Measurements from ENCODE around the gene PGP.

The PGP gene

GRCh38 chr16:2252806-2253148 is 38.1 kb upstream of the PGP start:
- ChIA-PET POLR2A (interaction anchor here (0.6 to 3.6 kb wide), 7 partner anchors 10 to 105 kb away, joined by 3 to 24 read pairs (median 13); partner anchors contain the start of genes E4F1, MLST8, PGP and RNPS1), CTCF (interaction anchor here (0.6 to 1.8 kb wide), 5 partner anchors 8 to 174 kb away, joined by 3 to 5 read pairs (median 5); no protein-coding TSS in a partner anchor)
- no peak for TF ChIP-seq HDGF (IDR thresholded peaks at IDR 0.05; ENCODE audit: borderline replicate concordance)
- no peak for TF ChIP-seq FOXM1 (IDR thresholded peaks at IDR 0.05; ENCODE audit: borderline replicate concordance)
- no peak for TF ChIP-seq SUZ12 (IDR thresholded peaks at IDR 0.05)
- TF ChIP-seq FOXK2 (IDR thresholded peaks at IDR 0.05) = no peak
- no peak for DNase-seq (ENCODE audit: extremely low spot score)

DNA sequence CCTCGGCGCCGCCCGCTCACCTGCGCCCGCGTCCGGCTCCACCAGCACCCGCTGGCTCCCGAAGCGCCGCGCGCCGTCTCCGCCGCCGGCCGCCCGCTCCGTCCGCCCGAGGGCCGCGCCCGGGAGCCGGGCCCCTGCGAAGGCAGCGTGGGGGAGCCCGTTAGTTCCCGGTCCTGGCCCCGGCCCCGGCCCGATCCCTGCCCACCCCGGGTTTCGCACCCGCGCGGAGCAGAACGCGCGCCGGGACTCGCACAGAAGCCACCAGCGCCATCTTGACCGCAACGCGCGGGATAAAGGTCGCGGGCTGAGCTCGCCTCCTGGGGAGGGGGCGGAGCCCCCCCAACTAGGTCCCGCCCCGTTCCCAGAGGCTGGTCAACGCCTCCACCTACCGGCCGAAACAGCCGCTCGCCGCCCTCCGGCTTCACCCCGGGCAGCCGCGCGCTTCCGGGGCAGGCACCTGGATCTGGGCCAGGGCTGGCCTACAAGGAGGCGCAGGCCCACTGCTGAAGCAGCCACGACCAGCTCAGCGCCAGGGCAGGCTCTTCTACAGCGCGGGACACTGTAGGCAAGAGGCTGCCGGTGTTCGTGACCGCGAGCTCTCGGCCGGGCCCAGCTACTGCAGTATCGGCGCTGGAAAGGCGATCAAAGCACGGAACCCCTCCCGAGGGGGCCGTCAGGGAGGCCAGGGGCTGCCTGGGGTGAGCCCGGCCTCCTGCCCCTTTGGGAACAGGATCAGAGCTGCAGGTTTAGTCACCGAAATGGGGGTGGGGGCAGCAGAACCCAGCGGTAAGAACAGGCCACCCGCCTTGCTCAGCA is 36.9 kb upstream of the PGP start, which contains the start of gene ECI1:
TSS of gene ECI1 (minus strand) at position 292 of the 816 bp plus-strand sequence. CDS start at position 271, 21 bp downstream.
- POLR2A ChIA-PET = interaction anchor here (0.5 to 3.6 kb wide), 27 partner anchors 8 to 243 kb away, joined by 3 to 27 read pairs (median 4); partner anchors contain the start of genes ABCA3, CASKIN1, E4F1 and MLST8
- CTCF ChIA-PET = interaction anchor here (0.6 to 1.8 kb wide), 8 partner anchors 10 to 250 kb away, joined by 3 to 8 read pairs (median 4); no protein-coding TSS in a partner anchor
- peak; percentile 96 for DNase-seq (ENCODE audit: extremely low spot score)
- TF ChIP-seq CTBP1 (IDR thresholded peaks at IDR 0.05; ENCODE audit: borderline replicate concordance) (no peak), HDGF (IDR thresholded peaks at IDR 0.05; ENCODE audit: borderline replicate concordance) (peak; percentile 74; the same call in 1 of the 2 replicates), PKNOX1 (IDR thresholded peaks at IDR 0.05) (no peak), FOXK2 (IDR thresholded peaks at IDR 0.05) (no peak), SUZ12 (IDR thresholded peaks at IDR 0.05) (no peak), FOXA1 (IDR thresholded peaks at IDR 0.05) (no peak), BHLHE40 (IDR thresholded peaks at IDR 0.05; ENCODE audit: borderline replicate concordance) (no peak), NFRKB (IDR thresholded peaks at IDR 0.05) (no peak), FOXM1 (IDR thresholded peaks at IDR 0.05; ENCODE audit: borderline replicate concordance) (peak; percentile 96), TARDBP (IDR thresholded peaks at IDR 0.05) (no peak), L3MBTL2 (conservative IDR thresholded peaks at IDR 0.05) (no peak), ZNF384 (IDR thresholded peaks at IDR 0.05) (no peak), ELF4 (IDR thresholded peaks at IDR 0.05) (peak; percentile 66; the same call in 1 of the 2 replicates), SP1 (IDR thresholded peaks at IDR 0.05) (no peak), LEF1 (IDR thresholded peaks at IDR 0.05; ENCODE audit: borderline replicate concordance) (no peak; the same call in 1 of the 2 replicates), ARNT (IDR thresholded peaks at IDR 0.05) (0 out of 2 replicates have a peak, but pooled peaks have one; percentile 18)

- no peak for DNase-seq (ENCODE audit: extremely low spot score)
- CTCF ChIA-PET = interaction anchor here (1.3 to 1.8 kb wide), 2 partner anchors 10 to 251 kb away, joined by 3 to 5 read pairs; no protein-coding TSS in a partner anchor
These were observed 36.1 kb upstream of the PGP start for GRCh38 chr16:2250652-2251295.

GRCh38 chr16:2246301-2246885 is 31.8 kb upstream of the PGP start:
- DNase-seq (ENCODE audit: extremely low spot score) = no peak
- POLR2A ChIA-PET = no interaction called here

More at GRCh38 chr16:2250652-2251295, 36.1 kb upstream of the PGP start:
- POLR2A ChIA-PET = interaction anchor here (0.6 to 3.6 kb wide), 12 partner anchors 9 to 217 kb away, joined by 3 to 27 read pairs (median 7); partner anchors contain the start of genes CASKIN1, DNASE1L2, MLST8 and PGP
- TF ChIP-seq SUZ12 (IDR thresholded peaks at IDR 0.05) = no peak
- TF ChIP-seq L3MBTL2 (conservative IDR thresholded peaks at IDR 0.05) = no peak
- no peak for TF ChIP-seq CTBP1 (IDR thresholded peaks at IDR 0.05; ENCODE audit: borderline replicate concordance)
- TF ChIP-seq ZNF384 (IDR thresholded peaks at IDR 0.05) = no peak
- TF ChIP-seq ARNT (IDR thresholded peaks at IDR 0.05) = no peak
- no peak for TF ChIP-seq SP1 (IDR thresholded peaks at IDR 0.05)
- TF ChIP-seq PKNOX1 (IDR thresholded peaks at IDR 0.05) = no peak
- TF ChIP-seq HDGF (IDR thresholded peaks at IDR 0.05; ENCODE audit: borderline replicate concordance) = no peak
- no peak for TF ChIP-seq FOXM1 (IDR thresholded peaks at IDR 0.05; ENCODE audit: borderline replicate concordance)

More at GRCh38 chr16:2246301-2246885, 31.8 kb upstream of the PGP start:
- CTCF ChIA-PET = no interaction called here
- TF ChIP-seq SUZ12 (IDR thresholded peaks at IDR 0.05) = no peak
- no peak for TF ChIP-seq FOXK2 (IDR thresholded peaks at IDR 0.05)
- no peak for TF ChIP-seq HDGF (IDR thresholded peaks at IDR 0.05; ENCODE audit: borderline replicate concordance)
- no peak for TF ChIP-seq FOXA1 (IDR thresholded peaks at IDR 0.05)
- no peak for TF ChIP-seq FOXM1 (IDR thresholded peaks at IDR 0.05; ENCODE audit: borderline replicate concordance)
- no peak for TF ChIP-seq SP1 (IDR thresholded peaks at IDR 0.05)
- TF ChIP-seq BHLHE40 (IDR thresholded peaks at IDR 0.05; ENCODE audit: borderline replicate concordance) = no peak
- no peak for TF ChIP-seq L3MBTL2 (conservative IDR thresholded peaks at IDR 0.05)
- no peak for TF ChIP-seq CTBP1 (IDR thresholded peaks at IDR 0.05; ENCODE audit: borderline replicate concordance)
- TF ChIP-seq ZNF384 (IDR thresholded peaks at IDR 0.05) = no peak
- TF ChIP-seq LEF1 (IDR thresholded peaks at IDR 0.05; ENCODE audit: borderline replicate concordance) = no peak
- no peak for TF ChIP-seq PKNOX1 (IDR thresholded peaks at IDR 0.05)
- no peak for TF ChIP-seq TARDBP (IDR thresholded peaks at IDR 0.05)
- TF ChIP-seq ELF4 (IDR thresholded peaks at IDR 0.05) = no peak
- TF ChIP-seq NFRKB (IDR thresholded peaks at IDR 0.05) = no peak
- no peak for TF ChIP-seq ARNT (IDR thresholded peaks at IDR 0.05)

All from HEK293T (cell line).